C1 segment of cervical spinal cord (tissue), 14 donors: ENCODE results near the gene CEP112.

Experiments used
- DNase-seq, 14 donors: peaks; one replicate each; lab custom pipeline; 2025; lab: John Stamatoyannopoulos, UW

CEP112 gene

DNA sequence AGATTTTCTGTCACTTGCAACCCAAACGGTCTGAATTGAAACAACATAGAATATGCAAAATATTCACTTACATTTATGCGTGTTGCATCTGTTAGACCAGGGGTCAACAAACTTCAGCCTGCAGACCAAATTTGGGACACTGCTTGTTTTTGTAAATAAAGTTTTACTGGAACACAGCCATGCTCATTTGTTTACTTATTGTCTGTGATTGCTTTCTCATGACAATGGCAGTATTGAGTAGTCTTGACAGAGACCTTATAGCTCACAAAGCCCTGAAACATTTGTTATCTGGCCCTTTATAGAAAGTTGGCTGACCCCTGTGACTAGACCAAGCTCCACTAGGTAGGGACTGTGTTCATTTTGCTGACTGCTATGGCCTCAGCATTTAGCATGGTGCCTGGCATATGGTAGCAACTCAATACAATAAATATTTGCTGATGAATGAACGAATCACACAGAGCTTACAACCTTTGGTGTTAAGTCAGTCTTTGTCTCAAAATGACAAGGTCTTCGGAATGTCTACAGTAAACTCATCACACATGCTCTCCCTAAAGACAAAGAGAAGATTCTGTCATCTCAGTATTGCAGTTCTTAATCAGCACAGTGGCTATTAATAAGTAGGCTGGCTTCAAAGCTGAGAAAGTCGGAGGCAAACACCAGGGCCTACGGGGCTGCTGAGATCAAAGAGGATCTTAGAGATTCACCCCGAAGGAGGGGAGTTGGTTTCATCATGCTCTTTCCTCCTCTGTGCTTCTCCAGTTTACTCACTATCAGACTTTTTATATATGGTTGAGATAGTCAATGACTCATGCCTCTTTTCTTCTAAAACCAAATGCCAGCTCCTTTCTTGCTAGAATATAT, 535.3 kb downstream of the CEP112 start:
- DNase-seq, result no peak

DNA sequence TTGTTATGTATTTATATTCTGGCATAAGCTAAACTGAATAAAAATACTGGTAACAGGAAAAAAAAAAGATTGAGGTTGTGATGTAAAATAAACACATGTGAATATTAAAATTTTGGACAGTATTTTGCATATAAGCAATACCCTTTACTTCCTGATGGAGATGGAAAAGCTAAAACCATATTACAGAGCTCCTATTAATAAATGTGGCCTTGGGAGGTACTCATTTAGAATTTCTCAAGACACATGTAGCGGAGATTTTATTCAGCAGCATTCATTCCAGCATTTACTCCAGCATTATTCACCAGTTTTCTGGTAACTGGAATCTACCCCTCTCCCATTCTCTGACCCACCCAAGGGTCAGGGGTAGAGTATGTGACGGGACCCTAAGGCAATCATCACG, 536.2 kb downstream of the CEP112 start:
- no peak for DNase-seq

DNA sequence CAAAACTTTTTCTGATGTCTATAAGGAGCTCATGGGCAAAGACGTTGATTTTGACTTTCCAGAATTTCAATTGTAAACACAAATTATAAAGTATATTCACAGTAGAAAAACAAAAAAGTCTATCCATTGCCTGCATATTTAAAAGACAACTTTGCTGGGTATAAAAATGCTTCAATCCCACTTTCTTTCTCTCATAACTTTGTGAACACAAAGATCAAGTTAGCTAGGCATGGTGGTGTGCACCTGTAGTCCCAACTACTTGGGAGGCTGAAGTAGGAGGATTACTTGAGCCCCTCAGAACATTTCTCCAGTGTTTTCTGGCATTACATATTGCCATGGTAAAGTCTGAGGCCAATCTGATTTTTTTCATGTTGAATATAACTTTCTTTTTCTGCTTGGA, 547.4 kb downstream of the CEP112 start:
- no peak for DNase-seq

DNA sequence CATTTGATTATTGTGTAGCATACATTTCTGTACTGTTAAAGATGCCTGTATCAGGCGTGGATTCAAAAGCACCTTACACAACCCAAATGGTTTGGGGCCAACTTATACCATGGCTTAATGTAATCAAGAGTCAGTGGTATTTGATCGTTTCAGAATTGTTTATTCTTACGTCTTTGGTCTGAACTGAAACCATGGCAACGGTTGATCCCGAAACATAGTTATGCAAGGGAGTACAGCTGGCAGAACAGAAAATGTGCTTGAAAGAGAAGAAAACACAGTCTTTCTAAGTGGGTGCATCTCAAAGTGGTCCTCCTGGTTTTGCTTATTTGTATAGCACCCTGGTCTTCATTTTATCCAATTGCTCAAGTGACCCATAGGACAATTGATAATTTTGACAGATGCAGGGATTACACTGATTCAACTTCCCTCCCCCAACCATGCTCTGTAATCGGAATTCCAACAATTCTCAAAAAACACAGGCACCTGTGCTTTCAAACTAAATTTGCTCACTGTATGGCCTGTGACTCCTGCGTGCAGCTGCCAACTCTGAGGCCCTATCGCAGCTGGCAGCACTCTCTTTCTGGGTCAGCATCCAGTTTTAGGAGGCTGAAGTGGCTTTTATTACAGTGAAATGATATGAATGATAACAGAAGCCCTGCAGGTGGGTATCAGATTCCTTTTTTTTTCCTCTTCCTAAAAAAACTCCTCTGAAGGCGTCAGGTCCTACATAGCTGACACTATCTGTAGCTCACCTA, 553.5 kb downstream of the CEP112 start:
- no peak for DNase-seq

DNA sequence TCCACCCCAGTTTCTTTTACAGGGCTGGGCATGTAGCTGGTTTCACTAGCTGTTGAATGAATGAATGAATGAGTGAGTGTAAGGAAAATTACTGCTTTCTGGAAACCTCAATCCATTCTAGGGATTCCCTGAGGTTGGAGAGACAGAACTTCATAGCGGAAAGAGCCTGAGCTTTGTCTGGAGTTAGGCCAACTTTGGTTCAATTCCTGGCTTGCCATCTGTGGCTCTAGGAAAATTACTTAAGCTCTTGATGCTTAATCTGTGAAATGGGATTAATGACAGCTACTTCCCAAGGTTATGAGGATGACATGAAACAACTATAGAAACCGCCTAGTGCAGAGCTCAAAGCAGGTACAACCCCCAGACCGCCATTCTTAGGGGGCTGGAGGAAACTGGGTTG, 554.1 kb downstream of the CEP112 start:
- DNase-seq, result no peak

DNA sequence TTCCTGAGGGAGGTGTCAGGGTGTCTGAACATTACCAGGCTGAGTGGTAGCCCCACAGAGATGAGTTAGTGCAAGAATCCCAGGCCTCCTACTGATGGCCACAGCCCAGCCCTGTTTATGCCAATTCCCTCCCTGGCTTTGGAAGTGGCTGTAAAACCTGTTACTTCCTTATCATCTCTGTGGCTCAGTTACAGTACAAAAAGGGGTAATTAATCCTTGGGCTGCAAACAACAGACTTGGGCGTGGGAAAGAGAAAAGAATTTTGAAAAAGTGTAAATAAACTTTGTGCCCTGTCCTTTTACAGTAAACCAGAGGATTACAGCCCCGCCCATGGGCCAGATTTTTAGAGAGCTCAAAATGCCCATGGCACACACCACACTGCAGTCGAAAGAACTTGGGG, 557.4 kb downstream of the CEP112 start:
- no peak for DNase-seq

DNA sequence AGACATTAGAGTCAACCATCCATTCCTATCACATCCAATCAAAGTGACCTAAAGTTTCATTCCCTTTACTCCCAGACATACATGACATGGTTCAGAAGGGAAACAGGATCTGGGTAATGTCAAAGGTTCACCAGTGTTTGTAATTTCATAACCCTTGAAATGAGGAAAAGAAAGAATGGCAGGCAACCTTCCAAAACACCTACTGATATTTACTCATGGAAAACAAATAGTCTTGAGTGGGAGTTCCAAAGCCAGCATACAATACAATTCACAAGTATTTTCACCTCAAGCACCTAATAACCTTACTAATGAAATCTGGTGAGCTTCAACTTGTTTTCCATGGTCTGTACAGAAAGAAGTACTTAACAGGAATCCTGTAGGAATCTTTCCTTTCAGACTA, 557.9 kb downstream of the CEP112 start:
- no peak for DNase-seq

DNA sequence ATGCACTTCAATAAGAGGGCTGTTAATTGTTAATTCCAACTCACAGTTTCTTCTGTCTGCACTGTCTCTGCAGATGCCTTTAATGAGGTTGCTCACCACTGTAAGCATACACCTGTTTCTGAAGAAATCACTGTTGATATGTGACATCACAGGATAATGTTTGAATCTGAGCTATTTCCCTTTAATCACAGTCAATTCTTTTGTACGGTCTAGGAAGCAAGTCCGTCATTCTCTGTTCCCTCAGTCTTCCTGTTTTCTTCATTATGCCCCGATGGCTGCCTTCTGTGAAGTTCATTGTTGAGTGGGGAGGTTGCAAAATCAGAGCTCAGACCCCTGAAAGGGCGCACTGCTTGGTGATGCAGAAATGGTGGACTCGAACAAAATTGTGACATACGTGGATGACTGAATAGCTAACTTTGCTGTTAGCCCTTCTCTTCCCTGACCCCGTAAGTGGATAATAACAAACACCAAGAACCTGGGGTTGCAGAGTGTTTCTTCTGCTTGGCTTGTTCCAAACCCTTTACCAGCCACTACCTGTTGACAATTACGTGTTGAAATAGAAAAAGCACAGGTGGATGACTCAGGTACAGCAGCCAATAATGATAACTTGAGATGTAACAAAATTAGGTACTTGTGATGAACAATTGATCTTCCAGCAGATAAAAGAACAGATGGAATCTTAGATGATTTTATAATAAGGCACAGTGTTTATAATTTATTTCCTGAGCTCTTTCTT, 558.6 kb downstream of the CEP112 start:
- no peak for DNase-seq

DNA sequence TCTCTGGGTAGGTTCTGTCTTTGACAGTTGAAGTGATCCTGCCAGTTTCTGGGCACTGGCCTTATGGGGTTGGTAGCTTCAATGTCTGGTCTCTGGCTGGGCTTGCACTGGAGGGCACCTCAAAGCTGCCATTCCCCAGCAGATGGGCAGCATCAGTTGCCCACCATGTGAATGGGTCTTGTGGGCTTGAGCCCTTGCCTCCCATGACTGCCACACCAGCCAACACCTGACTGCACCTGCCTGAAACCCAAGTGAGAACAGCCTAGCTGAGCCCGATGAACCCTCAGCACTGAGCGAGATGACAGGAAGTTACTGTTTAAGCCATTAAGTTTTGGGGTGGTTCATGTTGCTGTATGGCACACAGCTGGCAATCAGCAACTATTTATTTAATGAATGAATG, 561.4 kb downstream of the CEP112 start:
- no peak for DNase-seq

DNA sequence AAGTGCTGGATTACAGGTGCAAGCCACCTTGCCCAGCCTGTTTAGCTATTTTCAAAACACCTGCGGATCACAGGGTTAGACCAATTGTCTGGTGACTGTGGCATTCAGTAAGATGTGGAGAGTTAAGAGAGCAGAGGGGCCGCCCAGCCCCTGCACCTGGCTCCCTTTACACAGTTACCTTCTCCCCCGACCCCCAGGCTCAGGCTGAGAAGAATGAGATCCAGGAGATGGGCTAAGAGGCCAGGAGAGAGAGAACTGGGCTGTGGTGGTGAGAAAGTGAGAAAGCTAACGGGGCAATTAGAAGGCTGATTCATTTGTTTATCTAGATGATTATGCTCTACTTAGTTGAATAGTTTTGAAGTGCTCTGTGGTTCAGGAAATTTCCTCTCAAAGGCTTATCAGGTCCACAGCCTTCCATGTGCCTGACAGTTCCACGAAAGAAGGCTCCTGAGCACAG, 562.7 kb downstream of the CEP112 start:
- no peak for DNase-seq

DNA sequence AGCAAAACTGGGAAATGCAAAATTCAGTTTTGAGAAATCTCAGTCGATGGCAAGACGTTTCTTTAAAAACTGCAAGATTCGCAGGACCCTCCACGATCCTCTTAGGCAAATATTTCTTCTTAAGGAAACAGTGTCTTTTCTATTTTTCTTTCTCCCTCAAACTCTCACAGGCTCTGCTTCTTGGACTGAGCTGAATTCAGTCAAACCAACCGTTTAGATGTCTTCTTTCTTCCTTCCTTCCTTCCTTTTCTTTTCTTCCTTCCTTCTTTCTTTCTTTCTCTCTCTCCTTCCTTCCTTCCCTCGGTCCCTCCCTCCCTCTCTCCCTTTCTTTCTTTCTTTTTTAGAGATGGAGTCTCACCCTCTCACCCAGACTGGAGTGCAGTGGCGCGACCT, 563.3 kb downstream of the CEP112 start:
- no peak for DNase-seq

DNA sequence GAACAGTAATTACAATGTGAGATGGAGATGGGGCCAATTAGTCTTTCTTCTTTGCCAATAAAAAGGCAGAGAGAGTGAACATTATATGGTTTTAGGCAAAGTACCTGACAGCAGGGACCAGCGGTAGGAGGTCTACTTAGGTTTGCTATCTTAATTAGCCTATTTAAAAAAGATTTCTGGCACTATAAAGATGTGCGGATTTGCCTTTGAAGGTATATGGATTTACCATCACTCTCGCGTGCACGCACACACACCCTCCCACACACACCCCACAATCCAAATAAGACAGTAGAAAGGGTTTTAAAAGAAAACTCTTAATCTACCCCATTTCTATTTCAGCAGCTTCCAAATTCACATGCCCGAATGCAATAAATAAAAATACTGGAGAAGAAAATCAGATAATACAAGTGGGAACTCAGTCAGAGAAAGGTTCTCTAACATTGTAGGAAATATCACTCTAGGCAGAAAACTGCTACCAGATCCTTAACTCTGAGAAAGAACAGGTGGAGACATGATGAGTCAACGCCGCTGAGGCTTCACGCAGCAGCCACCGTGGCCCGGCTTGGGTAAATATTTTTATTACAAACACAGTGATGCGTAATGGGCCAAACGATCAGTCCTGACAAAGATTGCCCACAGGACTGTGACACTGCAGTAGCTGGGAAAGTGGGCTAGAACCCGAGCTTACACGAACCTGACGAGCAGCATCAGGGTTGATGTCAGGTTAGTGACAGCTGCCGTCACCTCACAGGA, 563.9 kb downstream of the CEP112 start:
- no peak for DNase-seq

DNA sequence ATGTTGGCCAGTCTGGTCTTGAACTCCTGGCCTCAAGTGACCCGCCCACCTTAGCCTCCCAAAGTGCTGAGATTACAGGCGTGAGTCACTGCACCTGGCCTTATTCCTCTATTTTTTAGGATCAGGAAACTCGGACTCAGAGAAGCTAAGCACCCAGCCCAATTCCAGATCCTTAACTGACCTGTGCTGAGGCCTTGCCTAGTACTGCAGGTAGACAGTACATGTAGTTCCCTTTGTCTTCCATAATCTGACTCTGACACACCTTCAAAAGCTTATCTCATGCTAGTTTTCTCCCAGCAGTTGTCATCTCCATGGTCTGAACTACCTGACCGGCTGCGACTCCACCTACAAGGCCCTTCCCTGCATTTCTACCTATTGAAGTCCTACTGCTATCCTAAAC, 564.8 kb downstream of the CEP112 start:
- DNase-seq, result no peak

DNA sequence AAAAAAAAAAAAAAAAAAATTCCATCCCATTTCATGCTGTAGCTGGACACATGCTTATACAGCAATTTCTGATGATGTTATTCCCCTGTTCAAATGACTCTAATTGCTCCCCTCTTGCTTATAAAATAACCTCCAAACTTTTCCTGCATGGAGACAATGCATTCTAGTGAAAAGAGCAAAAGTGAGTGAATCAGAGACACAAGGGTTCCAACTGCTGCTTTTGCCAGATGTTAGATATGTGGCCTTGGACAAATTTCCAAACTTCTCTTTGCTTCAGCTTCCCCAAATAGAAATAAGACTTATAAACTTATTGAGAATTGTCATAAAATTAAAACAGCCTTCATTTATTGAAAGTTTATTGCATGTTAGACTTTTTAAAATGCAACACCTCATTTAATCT, 565.5 kb downstream of the CEP112 start:
- no peak for DNase-seq

DNA sequence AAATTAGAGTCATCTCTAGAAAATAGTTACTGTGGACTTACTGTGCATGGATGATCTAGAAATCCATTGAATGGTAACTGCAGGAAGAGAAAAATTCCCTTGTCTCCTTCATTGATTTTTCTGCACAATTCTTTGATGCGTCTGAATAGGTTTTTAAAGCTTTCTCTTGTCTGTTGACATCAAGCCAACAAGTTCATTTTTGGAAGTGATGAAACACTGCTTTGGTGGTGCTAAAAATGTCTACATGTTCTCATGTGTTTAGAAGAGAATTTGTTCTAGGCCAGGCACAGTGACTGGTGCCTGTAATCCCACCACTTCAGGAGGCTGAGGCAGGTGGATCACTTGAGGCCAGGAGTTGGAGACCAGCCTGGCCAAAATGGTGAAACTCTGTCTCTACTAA, 573.4 kb downstream of the CEP112 start:
- DNase-seq, result no peak

DNA sequence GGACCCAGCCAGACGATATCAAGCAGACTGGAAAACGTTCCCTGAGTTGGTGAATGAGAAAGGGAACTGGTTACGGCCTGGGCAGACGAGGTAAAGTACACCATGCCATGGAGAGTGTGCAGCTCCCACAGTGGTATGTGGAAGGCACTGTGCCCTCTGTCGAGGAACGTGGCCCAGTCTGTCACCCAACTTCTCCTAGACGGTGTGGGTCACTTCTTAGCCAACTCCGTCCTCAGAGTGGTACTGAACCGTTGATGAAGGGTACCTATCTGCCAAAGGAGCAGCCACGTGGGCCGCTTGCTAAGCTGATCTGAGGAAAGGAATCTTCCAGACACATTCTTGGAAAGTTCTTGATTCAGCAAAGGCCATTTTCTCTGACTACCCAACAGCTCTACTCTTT, 574.4 kb downstream of the CEP112 start:
- DNase-seq, result no peak

DNA sequence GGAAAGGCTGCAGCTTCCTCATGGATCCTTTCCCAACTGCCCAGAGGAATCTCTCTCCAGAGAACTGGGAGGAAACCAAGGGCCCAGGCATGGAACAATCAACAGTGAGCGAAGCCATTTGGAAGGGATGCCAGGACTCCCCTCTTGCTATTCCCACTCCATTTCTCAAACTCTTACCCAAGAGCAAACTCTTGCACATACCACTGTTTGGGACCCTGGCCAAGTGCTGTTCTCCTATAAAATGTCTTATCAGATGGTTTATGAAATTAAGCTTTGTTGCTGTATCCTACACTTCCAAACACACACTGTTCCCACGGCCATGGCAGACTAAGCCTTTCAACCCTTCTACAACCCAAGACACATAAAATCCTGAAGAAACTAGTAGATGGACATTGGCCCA, 582.2 kb downstream of the CEP112 start:
- no peak for DNase-seq

DNA sequence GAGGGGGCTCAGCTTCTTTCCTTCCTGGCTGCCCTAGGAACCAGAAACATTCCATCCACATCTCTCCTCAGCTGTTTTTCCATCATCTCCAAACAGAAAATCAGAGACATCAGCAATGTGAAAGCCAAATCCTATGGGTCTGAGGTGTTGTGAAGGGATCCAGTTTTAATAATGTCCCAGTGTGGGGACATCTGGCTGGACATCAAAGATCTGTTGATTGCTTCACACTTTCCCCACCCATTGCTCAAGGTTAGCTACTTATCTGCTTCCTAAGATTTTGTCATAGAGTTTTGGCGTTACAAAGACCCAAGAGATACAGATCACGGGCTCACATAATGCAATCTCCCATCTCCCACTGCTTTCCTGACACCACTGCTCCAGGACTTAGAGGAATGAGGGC, 582.6 kb downstream of the CEP112 start:
- no peak for DNase-seq

DNA sequence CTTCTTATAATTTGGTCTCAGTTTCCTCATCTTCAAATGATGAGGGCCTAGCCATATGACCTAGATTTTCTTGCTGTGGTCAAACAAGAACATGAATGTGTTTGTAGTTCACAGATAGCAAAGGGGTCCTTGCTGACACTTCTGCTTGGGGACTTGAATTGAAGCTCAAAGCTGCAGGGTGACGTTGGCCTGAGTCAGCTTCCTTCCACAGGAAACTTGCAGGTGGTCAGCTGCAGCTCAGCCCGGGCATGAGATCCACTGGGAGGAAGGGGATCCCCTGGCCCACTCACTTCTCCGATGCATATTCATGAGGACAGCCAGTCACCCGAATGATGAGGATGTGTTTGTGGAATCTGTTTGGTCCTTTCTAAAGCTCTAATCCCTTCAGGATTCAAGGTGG, 587.9 kb downstream of the CEP112 start:
- no peak for DNase-seq

DNA sequence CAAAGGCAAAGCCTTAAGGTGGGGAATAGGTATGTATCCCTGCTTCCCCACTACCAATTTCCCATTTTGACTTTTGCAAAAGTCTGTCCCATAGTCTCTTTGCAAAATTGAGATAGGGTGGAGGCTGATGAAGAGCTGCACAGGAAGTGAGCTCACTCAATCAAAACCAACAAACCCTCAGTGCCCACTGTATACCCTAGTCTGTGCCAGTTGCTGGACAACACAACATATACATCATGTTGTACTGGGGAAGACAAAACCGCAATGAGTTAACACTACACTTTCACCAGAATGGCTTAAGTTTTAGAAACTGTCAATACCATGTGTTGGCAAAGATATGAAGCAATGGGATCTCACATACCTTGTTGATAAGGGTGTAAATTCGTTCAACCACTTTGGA, 590.1 kb downstream of the CEP112 start:
- no peak for DNase-seq

DNA sequence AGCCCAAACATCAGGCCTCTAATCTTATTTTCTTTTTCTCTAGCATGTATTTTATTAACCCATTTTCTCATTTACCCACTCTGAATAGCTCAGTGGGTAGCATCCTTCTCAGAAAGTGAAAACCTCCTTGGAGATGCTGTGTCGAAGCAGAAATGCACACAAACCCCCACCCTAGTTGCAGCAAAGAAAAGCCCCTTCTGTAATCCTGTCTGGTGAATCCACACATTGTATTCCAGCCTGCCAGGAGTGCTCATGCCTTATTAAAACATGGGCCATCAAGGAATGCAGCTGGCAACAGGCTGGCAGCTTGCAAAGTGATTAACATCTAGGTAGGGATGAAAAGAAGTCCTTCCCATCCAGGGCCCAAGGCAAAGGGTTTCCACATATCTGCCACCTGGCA, 590.8 kb downstream of the CEP112 start:
- DNase-seq, result no peak

DNA sequence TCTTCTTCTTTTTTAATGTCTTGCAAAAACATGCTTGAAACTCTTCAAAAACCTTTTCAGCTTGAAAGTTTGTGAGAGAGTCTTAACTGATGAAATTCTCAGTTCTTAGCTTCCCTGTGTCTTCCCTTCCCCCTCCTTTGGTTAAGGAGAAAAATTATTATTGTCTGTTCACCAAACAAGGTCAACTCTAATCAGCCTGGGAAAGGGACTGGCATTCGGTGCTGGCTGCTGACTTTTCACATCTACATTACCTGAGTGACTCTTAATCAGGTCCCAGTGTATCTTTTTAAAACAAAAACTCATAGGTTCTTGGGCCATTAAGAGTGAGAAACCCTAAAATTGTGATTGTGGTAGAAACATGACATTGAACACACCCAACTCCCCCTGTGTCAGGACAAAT, 591.4 kb downstream of the CEP112 start:
- DNase-seq, result no peak
